ENCODE data around the gene TNRC6A. TPM values are rescaled to one million over a fixed set of nuclear protein-coding genes. Genes with fewer than 3 reads are reported as not detected.

TNRC6A gene
- total RNA-seq (2014; rRNA removed; shearing (Covaris generic)): 38.1 and 45.2 TPM in 2 replicates
- total RNA-seq (2022): 60.3 and 64.3 TPM in 2 replicates
- Bru-seq, nascent RNA: percentile 92 among the genes with signal in this experiment
- BruChase-seq, experiment 1, labeled RNA remaining after a 6-hour chase: percentile 91 among the genes with signal in this experiment
- BruChase-seq, experiment 2, labeled RNA remaining after a 2-hour chase: percentile 94 among the genes with signal in this experiment
- long read RNA-seq, full-length matches to known transcripts: 1 of 24 reads
- long read RNA-seq, partial matches to known transcripts: 19 of 24 reads
- long read RNA-seq, other reads (novel, unspliced or antisense): 4 of 24 reads

DNA sequence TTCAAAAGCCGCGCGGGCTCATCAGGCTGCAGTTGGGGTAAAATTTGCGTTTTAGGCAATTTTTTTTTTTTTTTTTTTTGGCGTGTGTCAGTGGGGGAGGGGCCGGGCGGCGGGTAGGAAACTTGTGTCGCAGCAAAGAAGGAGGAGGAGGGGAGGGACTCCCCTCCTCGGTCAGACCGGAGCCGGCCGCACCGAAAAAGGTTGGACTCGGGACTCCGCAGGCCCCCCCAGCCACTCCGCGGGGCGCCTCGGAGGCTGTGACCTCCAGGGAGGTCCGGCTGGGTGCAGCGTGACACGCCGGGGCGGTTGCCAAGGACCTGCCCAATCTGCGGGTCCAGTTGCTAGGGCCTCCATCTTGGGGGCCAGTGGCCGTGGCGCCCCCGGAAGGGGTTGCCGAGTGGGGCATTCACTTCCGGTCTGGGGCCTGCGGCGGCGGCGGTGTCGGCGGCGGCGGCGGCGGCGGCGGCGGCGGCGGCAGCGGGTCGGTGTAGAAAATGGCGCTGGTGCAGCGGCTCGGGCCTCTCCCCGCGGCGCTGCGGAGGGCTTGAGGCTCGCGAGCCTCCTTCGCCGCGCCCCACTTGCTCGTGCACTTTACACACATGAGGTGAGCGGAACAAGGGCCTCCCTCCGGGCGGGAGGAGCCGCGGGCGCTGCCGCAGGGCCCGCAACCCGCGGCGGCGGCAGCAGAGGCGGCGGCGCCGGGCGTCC lies at the start of gene TNRC6A:
Gene TNRC6A (plus strand): TSS at position 409 of the 708 bp plus-strand sequence. CDS start 191 bp downstream, at position 600.
- peaks cover 24% of the 10 kb centered on the region for H3K4me1 ChIP-seq (ENCODE audit: insufficient read depth, low read length, poor library complexity, severe bottlenecking)
- peaks cover 35% of the 10 kb centered on the region for H3K36me3 ChIP-seq (ENCODE audit: insufficient read depth, low read length)
- H3K4me3 ChIP-seq (ENCODE audit: low read depth, low read length, poor library complexity, severe bottlenecking): peak within 1 kb of the TSS; percentile 95
- peak within 1 kb of the TSS; percentile 97 for H2AFZ ChIP-seq (ENCODE audit: low read length)
- peak; percentile 90 for DNase-seq (ENCODE audit: low spot score)
- ChIA-PET CTCF (ENCODE audit: unreplicated experiment) (no interaction called here), POLR2A (interaction anchor here (0.6 to 0.9 kb wide), 5 partner anchors 42 to 709 kb away, joined by 3 to 6 read pairs (median 4); no protein-coding TSS in a partner anchor)
- no peak for TF ChIP-seq EZH2phosphoT487 (IDR thresholded peaks at IDR 0.05; ENCODE audit: borderline replicate concordance, low read depth, low read length)
- TF ChIP-seq, protein P1, sequence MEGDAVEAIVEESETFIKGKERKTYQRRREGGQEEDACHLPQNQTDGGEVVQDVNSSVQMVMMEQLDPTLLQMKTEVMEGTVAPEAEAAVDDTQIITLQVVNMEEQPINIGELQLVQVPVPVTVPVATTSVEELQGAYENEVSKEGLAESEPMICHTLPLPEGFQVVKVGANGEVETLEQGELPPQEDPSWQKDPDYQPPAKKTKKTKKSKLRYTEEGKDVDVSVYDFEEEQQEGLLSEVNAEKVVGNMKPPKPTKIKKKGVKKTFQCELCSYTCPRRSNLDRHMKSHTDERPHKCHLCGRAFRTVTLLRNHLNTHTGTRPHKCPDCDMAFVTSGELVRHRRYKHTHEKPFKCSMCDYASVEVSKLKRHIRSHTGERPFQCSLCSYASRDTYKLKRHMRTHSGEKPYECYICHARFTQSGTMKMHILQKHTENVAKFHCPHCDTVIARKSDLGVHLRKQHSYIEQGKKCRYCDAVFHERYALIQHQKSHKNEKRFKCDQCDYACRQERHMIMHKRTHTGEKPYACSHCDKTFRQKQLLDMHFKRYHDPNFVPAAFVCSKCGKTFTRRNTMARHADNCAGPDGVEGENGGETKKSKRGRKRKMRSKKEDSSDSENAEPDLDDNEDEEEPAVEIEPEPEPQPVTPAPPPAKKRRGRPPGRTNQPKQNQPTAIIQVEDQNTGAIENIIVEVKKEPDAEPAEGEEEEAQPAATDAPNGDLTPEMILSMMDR (conservative IDR thresholded peaks at IDR 0.05; ENCODE audit: low read length): no peak
- peak within 1 kb of the TSS; percentile 92 for H3K4me2 ChIP-seq (ENCODE audit: low read length)
- peaks cover 18% of the 10 kb centered on the region for H4K20me1 ChIP-seq (ENCODE audit: insufficient read depth, low read length)
- intact Hi-C loops (cut with micrococcal nuclease; ENCODE audit: unreplicated experiment): no loop called here
- H3K9me3 ChIP-seq (ENCODE audit: low read length): no peaks in the 10 kb centered on the region
- H3K79me2 ChIP-seq (ENCODE audit: insufficient read depth, low read depth, low read length): peaks cover 51% of the 10 kb centered on the region
- no TSS peak for BruUV-seq (replicated peaks)
- peak within 1 kb of the TSS; percentile 80 for H3K27ac ChIP-seq (ENCODE audit: low read depth, low read length, poor library complexity, severe bottlenecking)
- no peaks in the 10 kb centered on the region for H3K9me2 ChIP-seq (ENCODE audit: insufficient read depth, low read length)

DNA sequence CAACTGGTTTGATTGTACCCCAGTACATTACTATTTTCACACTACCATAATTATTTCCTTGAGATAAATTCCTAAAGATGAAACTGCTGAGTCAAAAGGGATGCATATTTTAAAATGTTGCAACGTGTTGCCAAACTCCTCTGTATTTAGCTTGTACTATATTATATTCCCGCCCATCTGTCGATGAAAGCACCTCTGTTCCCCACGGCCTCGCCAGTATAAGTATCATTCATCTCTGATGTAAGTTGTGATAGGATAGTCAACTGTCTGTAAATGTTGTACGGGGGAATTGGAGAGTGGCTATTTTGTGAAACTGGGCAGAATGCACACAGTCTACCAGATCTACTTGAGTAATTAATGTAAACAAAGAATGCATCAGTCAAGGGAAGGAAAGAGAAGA lies 47.7 kb upstream of the TNRC6A start:
- H4K20me1 ChIP-seq (ENCODE audit: insufficient read depth, low read length): no peaks in the 10 kb centered on the region
- H3K4me3 ChIP-seq (ENCODE audit: low read depth, low read length, poor library complexity, severe bottlenecking): no peak overlapping the region
- no peak overlapping the region for H3K27ac ChIP-seq (ENCODE audit: low read depth, low read length, poor library complexity, severe bottlenecking)
- H3K9me2 ChIP-seq (ENCODE audit: insufficient read depth, low read length): no peaks in the 10 kb centered on the region
- H3K79me2 ChIP-seq (ENCODE audit: insufficient read depth, low read depth, low read length): no peaks in the 10 kb centered on the region
- H3K9me3 ChIP-seq (ENCODE audit: low read length): no peaks in the 10 kb centered on the region
- no TSS peak for BruUV-seq (replicated peaks)
- no peak for TF ChIP-seq EZH2phosphoT487 (IDR thresholded peaks at IDR 0.05; ENCODE audit: borderline replicate concordance, low read depth, low read length)
- TF ChIP-seq, protein P1 (conservative IDR thresholded peaks at IDR 0.05; ENCODE audit: low read length): no peak
- no peaks in the 10 kb centered on the region for H3K36me3 ChIP-seq (ENCODE audit: insufficient read depth, low read length)
- no peak for DNase-seq (ENCODE audit: low spot score)
- no peak overlapping the region for H3K4me2 ChIP-seq (ENCODE audit: low read length)
- H3K4me1 ChIP-seq (ENCODE audit: insufficient read depth, low read length, poor library complexity, severe bottlenecking): no peaks in the 10 kb centered on the region
- ChIA-PET CTCF (ENCODE audit: unreplicated experiment) (no interaction called here), POLR2A (interaction anchor here (0.7 kb wide), 2 partner anchors 46 to 477 kb away, joined by 3 read pairs; no protein-coding TSS in a partner anchor)
- intact Hi-C loops (cut with micrococcal nuclease; ENCODE audit: unreplicated experiment): no loop called here
- H2AFZ ChIP-seq (ENCODE audit: low read length): no peak overlapping the region

Measured in OCI-LY7 (cell line).